Panc1 (cell line): ENCODE results near the gene MRPL46. TPM values are rescaled to one million over a fixed set of nuclear protein-coding genes. Genes with fewer than 3 reads are reported as not detected.

Experiments
- ATAC-seq: fragments of 200-7000 bp; cut with Tn5 transposase; 2 replicates; pipeline ENCODE4 v1.9.1; 2020; ENCODE audit warnings: mild to moderate bottlenecking, moderate library complexity
- BruUV-seq: library from RNA; stranded (reverse); fragments of 400-500 nt; replicated peaks from 2 replicates; lab custom pipeline; 2021; lab: Mats Ljungman, UMichigan
- CTCF ChIA-PET: fragments of 300-600 bp; sonication (Branson Sonifier 250); formaldehyde crosslinking; loops from one replicate; lab custom pipeline; 2022; ENCODE audit warnings: antibody characterized with exemption; lab: Charles Lee
- POLR2A ChIA-PET: fragments of 300-600 bp; sonication (Branson Sonifier 250); formaldehyde crosslinking; loops from one replicate; lab custom pipeline; 2022; ENCODE audit warnings: antibody characterized with exemption; lab: Charles Lee
- DNase-seq: peaks from one replicate; pipeline ENCODE4 v3.0.0-alpha.2; 2010; ENCODE audit warnings: low read depth, low spot score
- H3K27ac ChIP-seq: 2 replicates; pipeline ENCODE4 v1.5.1; 2011; ENCODE audit warnings: mild to moderate bottlenecking, low read length, inconsistent platforms
- H3K27me3 ChIP-seq: fragments of 200-500 bp; sonication (Bioruptor generic); 2 replicates; pipeline ENCODE4 v1.6.0; 2014; ENCODE audit warnings: low read length, inconsistent platforms; ENCODE audit not compliant: control insufficient read depth, insufficient read depth
- H3K36me3 ChIP-seq: fragments of 200-500 bp; sonication (Bioruptor generic); 2 replicates; pipeline ENCODE4 v1.5.1; 2014; ENCODE audit warnings: inconsistent platforms, mild to moderate bottlenecking, low read length, moderate library complexity; ENCODE audit not compliant: control insufficient read depth, insufficient read depth
- H3K4me1 ChIP-seq: 2 replicates; pipeline ENCODE4 v1.5.1; 2011; ENCODE audit warnings: inconsistent platforms, mild to moderate bottlenecking, low read length, moderate library complexity; ENCODE audit not compliant: control insufficient read depth, insufficient read depth
- H3K4me3 ChIP-seq, 2 experiments: 2 replicates each; pipeline ENCODE4 v1.5.1; 2011 to 2012; ENCODE audit warnings: low read depth in 2 of 2, low read length in 2 of 2, mild to moderate bottlenecking in 2 of 2, inconsistent platforms in 1 of 2, moderate library complexity in 1 of 2
- H3K9me3 ChIP-seq: fragments of 200-500 bp; sonication (Bioruptor generic); 2 replicates; pipeline ENCODE4 v1.5.1; 2014; ENCODE audit warnings: low read depth, mild to moderate bottlenecking, inconsistent platforms, low read length, moderate library complexity; ENCODE audit not compliant: control insufficient read depth, insufficient read depth
- POLR2AphosphoS5 ChIP-seq: IDR thresholded peaks from 2 replicates; pipeline ENCODE4 v1.6.1; 2012; ENCODE audit warnings: mild to moderate bottlenecking, low read depth, low read length, moderate library complexity
- SIN3A ChIP-seq: IDR thresholded peaks from 2 replicates; pipeline ENCODE4 v1.6.1; 2012; ENCODE audit warnings: low read depth, mild to moderate bottlenecking, low read length, moderate library complexity, borderline replicate concordance; ENCODE audit not compliant: insufficient read depth
- TCF7L2 ChIP-seq: IDR thresholded peaks from 2 replicates; pipeline ENCODE4 v1.6.1; 2011; ENCODE audit warnings: mild to moderate bottlenecking, low read depth, low read length, inconsistent platforms
- in situ Hi-C: cut with HindIII; loops from 2 replicates; pipeline ENCODE4 v1.10.0; 2016; ENCODE audit warnings: low sequenced_read_pairs, low pct_unique_long_range_greater_than_20kb
- intact Hi-C: fragments of 100-400 bp; cut with micrococcal nuclease; formaldehyde crosslinking; loops from one replicate; pipeline ENCODE4 v1.10.0; 2022; ENCODE audit not compliant: unreplicated experiment
- total RNA-seq: library from RNA; stranded (reverse); gene quantifications from one replicate; pipeline ENCODE4 v1.2.1, GENCODE V29; 2021; ENCODE audit not compliant: unreplicated experiment
- TF ChIP-seq, protein P1 (sequence below): fragments of 450-650 bp; IDR thresholded peaks from 2 replicates; pipeline ENCODE4 v1.5.1; 2017; ENCODE audit warnings: mild to moderate bottlenecking
- TF ChIP-seq, protein P2 (sequence below), 2 experiments: IDR thresholded peaks; 2 replicates each; pipeline ENCODE4 v1.6.1; 2011 to 2012; ENCODE audit warnings: low read depth in 2 of 2, control low read depth in 1 of 2, low read length in 1 of 2, mild to moderate bottlenecking in 1 of 2, moderate library complexity in 1 of 2; ENCODE audit not compliant: insufficient read depth in 1 of 2

Gene MRPL46
- total RNA-seq, 1 experiment from 2014 or later, result 31.3 TPM

DNA sequence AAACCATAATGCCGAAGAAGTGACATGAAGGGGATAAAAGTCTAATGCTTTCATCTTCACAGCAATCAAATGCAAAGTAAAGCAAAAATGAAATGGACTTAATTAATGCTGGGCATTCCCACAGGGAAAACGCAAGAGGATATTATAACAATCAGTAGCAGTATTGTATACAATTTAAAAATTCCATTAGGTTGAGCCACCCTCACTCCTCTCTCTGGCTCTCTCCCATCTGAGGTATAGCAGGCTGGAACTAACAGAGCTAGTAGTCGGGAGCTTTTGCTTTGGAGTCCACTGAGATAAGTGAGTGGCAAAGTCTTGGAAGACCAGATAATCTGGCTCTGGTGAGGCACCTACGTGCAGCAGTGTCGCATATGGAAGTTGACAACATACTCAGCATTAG, 45.4 kb upstream of the MRPL46 start:
- in situ Hi-C loops, result no loop called here
- intact Hi-C loops, result no loop called here
- TF ChIP-seq SIN3A (no peak), TCF7L2 (no peak), POLR2AphosphoS5 (no peak)
- TF ChIP-seq, protein P1, sequence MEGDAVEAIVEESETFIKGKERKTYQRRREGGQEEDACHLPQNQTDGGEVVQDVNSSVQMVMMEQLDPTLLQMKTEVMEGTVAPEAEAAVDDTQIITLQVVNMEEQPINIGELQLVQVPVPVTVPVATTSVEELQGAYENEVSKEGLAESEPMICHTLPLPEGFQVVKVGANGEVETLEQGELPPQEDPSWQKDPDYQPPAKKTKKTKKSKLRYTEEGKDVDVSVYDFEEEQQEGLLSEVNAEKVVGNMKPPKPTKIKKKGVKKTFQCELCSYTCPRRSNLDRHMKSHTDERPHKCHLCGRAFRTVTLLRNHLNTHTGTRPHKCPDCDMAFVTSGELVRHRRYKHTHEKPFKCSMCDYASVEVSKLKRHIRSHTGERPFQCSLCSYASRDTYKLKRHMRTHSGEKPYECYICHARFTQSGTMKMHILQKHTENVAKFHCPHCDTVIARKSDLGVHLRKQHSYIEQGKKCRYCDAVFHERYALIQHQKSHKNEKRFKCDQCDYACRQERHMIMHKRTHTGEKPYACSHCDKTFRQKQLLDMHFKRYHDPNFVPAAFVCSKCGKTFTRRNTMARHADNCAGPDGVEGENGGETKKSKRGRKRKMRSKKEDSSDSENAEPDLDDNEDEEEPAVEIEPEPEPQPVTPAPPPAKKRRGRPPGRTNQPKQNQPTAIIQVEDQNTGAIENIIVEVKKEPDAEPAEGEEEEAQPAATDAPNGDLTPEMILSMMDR, result no peak
- TF ChIP-seq, protein P2, sequence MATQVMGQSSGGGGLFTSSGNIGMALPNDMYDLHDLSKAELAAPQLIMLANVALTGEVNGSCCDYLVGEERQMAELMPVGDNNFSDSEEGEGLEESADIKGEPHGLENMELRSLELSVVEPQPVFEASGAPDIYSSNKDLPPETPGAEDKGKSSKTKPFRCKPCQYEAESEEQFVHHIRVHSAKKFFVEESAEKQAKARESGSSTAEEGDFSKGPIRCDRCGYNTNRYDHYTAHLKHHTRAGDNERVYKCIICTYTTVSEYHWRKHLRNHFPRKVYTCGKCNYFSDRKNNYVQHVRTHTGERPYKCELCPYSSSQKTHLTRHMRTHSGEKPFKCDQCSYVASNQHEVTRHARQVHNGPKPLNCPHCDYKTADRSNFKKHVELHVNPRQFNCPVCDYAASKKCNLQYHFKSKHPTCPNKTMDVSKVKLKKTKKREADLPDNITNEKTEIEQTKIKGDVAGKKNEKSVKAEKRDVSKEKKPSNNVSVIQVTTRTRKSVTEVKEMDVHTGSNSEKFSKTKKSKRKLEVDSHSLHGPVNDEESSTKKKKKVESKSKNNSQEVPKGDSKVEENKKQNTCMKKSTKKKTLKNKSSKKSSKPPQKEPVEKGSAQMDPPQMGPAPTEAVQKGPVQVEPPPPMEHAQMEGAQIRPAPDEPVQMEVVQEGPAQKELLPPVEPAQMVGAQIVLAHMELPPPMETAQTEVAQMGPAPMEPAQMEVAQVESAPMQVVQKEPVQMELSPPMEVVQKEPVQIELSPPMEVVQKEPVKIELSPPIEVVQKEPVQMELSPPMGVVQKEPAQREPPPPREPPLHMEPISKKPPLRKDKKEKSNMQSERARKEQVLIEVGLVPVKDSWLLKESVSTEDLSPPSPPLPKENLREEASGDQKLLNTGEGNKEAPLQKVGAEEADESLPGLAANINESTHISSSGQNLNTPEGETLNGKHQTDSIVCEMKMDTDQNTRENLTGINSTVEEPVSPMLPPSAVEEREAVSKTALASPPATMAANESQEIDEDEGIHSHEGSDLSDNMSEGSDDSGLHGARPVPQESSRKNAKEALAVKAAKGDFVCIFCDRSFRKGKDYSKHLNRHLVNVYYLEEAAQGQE (IDR thresholded peaks at IDR 0.05; ENCODE audit: insufficient read depth in 1 of 2, low read depth in 2 of 2, low read length in 1 of 2), result no peak
- no peak overlapping the region for H3K27ac ChIP-seq
- ChIA-PET POLR2A (no interaction called here), CTCF (no interaction called here)
- H3K4me3 ChIP-seq, result no peak overlapping the region
- DNase-seq (no peak), ATAC-seq (no peak)
- no peaks in the 10 kb centered on the region for H3K4me1 ChIP-seq
- no TSS peak for BruUV-seq
- H3K27me3 ChIP-seq, result no peaks in the 10 kb centered on the region
- no peaks in the 10 kb centered on the region for H3K36me3 ChIP-seq
- H3K9me3 ChIP-seq, result no peaks in the 10 kb centered on the region

DNA sequence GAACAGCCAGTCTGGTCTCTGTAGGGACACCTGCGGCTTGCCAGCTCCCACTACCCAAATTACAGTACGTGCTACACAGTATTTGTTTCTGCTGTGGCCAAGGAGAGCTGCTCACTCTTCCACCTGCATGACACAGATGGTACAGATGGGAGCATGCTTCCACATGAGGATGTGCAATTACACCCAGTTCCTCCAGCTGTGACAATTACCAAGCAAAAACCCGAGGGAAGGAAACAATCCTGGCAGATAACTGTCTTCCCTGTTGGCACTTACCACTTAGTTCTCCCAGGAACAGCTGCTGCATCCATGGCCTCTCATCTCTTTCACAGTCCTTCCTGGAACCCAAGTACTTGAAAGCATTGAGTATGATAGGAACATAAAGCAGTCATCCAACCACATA, 44.9 kb upstream of the MRPL46 start:
- DNase-seq (no peak), ATAC-seq (no peak)
- CTCF ChIA-PET, result no interaction called here
- in situ Hi-C loops (no loop called here), intact Hi-C loops (no loop called here)
- no peak overlapping the region for H3K4me3 ChIP-seq
- POLR2A ChIA-PET, result no interaction called here
- no peaks in the 10 kb centered on the region for H3K4me1 ChIP-seq
- H3K9me3 ChIP-seq, result no peaks in the 10 kb centered on the region
- no peaks in the 10 kb centered on the region for H3K36me3 ChIP-seq
- H3K27ac ChIP-seq, result no peak overlapping the region
- no TSS peak for BruUV-seq
- TF ChIP-seq TCF7L2, result no peak
- TF ChIP-seq, protein P2 (IDR thresholded peaks at IDR 0.05; ENCODE audit: insufficient read depth in 1 of 2, low read depth in 2 of 2, low read length in 1 of 2), result no peak
- TF ChIP-seq POLR2AphosphoS5, result no peak
- TF ChIP-seq SIN3A, result no peak
- TF ChIP-seq, protein P1, result no peak
- no peaks in the 10 kb centered on the region for H3K27me3 ChIP-seq
